IPS-18c (cell line): ENCODE measurements around the gene IDS.
A peak's percentile ranks its signal among the peaks of the same experiment; 100 is the strongest.
"Not testable (repeated sequence)": the region's sequence is repeated elsewhere in the genome, so short reads cannot be mapped to it uniquely, and the experiment has no call there.

Experiments
- H3K4me3 ChIP-seq: 2 replicates; pipeline ENCODE4 v1.7.0; 2013; ENCODE audit warnings: low read depth, mild to moderate bottlenecking, low read length, moderate library complexity; ENCODE audit not compliant: insufficient read depth
- H3K9me3 ChIP-seq: one replicate; pipeline ENCODE4 v1.6.1; 2013; ENCODE audit warnings: mild to moderate bottlenecking, low read length, moderate library complexity; ENCODE audit not compliant: control insufficient read depth, insufficient read depth

Gene IDS

DNA sequence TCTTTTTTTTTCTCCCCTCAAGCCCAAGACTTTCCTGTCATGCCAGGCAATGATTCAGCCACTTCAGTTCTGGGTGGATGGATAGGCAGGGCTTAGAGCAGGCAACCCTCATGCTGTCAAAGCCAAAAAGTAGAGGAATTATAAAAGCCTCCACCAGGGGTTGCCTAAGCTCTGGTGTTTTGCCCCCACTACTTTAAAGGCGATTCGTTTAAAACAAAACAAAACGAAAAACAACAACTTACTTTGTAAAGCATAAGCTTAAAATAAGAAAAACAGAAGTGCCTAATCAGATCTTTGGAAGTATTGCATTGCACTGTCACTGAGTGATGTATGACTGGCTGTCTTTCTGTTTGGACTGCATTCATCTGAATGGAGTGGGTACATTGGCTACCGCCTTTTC, 5.3 kb upstream of the IDS start:
- Histone ChIP-seq H3K4me3 (no peak overlapping the region), H3K9me3 (peaks cover 8% of the 10 kb centered on the region)

DNA sequence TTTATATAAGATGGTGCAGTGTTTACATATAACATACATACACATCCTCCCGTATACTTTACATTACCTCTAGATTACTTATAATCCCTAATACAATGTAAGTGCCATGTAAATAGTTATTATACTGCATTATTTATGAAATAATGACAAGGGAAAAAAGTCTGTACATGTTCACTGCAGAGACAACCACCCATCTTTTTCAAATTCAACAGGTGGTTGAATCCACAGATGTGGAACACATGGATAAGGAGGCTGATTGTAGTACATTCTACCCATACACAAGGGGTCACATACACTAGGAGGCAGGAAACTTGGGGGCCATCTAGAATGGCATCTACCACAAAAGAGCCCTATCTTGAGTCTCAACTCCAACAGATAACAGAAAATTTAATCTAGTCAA, 3.4 kb upstream of the IDS start:
- Histone ChIP-seq H3K9me3 (peaks cover 10% of the 10 kb centered on the region), H3K4me3 (no peak overlapping the region)

DNA sequence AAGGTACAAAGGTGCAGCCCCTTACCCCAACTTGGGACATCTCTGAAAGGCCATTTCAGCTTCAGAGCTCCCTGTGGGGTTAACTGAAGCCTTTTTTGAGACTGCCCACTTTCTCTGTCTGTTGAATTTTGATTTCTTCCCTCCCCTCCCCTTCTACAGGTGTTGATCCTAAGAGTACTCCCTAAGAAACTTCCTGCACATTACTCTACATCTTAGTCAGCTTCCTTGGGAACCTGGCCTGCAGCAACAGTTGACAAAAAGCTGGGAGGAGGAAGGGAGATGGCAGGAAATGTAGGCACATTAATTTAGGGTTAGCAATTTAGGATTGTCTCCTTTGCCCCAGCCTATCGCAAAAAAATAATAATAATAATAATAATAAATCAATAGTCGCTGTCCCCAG, 1.2 kb upstream of the IDS start:
- no peak overlapping the region for H3K4me3 ChIP-seq
- peaks cover 10% of the 10 kb centered on the region for H3K9me3 ChIP-seq

DNA sequence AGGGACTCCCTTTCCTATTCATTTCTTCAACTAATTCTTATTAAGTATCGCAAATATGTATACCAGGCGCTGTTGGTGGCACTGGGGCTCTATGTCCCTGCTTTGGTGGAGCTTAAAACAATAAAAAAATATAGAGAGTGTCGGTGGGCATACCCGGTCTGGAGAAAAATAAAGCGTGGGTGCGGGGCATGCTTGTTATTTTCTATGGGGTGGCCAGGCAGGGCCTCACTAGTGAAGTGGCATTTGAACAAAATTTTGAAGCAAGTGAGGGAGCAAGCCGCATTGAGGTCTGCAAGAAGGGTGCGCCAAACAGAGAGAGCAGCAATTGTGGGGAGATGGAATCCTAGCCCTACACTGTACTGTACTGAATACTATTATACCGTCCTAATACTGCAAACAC, 565 bp upstream of the IDS start:
- 0 out of 2 replicates have a peak overlapping the region, but pooled peaks have one; percentile 17 for H3K4me3 ChIP-seq

DNA sequence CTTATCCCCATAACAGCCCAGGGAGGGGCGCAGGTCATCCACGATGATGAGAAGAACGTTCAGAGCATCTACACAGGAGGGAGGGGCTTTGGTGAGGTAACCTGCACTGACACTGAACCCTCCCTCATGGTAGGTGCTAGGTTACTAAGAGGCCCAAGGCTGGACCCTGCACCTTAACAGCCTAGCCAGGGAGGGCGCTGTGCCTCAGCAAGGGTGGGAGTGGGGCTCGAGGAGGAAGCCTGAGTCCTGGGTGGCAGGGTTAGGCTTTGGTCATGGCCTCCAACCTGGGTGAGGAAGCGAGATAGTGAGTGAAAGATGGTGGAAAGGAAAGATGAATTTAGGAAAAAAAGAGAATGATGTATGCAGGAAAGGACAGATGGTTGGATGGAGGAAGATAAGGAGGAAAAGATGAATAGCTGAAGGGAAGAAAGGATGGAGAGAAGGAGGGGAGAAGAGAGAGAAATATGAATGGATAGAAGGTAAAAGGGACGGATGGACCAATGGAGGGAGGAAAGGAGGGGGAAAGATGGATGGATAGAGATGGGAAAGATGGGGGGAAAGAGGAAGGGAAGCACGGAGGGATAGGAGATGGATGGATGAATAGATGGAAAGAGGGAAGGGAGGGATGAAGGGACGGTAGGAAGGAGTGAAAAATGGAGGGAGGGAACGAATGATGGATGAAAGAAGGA, 736 bp downstream of the IDS start:
- H3K4me3 ChIP-seq, result peak overlapping the region; percentile 40
- H3K9me3 ChIP-seq, result peaks cover 10% of the 10 kb centered on the region

More for the DNA sequence above, 565 bp upstream of the IDS start:
- peaks cover 10% of the 10 kb centered on the region for H3K9me3 ChIP-seq

DNA sequence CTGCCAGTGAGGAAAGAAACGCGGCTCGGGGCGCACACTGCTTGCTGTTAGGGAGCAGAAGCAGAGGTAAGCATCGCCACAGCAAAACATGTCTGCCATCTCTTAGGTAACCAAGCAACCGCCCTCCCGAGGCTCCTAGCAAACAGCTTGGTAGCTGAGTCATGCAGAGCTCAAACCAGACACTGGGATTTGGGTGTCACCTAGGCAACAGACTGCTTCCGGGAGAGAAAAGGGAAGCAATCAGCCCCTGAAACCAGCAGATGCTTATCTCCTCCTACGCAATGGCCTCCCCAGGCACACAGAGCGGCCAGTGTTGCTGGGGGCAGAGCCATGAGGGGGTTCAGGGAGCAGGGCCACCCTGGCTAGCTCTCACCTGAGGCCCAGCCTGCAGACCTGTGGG, 1.7 kb downstream of the IDS start:
- H3K9me3 ChIP-seq, result peaks cover 10% of the 10 kb centered on the region
- H3K4me3 ChIP-seq, result not testable (repeated sequence)

DNA sequence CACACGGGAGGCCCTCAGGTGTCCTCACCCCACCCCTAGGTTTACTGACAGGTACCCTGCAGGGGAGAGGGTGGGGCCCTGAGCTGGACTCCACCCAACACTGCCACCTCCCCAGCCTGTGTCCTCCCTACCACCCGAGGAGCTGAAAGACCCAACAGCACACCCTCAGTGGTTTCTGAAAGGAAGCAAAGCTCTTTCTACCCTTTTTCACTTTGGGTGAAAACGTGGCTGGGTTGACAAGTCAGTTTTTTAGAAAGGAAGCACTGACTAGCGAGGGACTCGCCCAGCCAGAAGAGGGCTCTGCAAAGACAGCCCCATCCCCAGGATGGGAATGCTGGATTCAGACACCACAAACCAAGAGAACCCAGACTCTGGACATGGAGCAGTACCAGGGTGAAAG, 2.2 kb downstream of the IDS start:
- not testable (repeated sequence) for H3K4me3 ChIP-seq, H3K9me3 ChIP-seq

DNA sequence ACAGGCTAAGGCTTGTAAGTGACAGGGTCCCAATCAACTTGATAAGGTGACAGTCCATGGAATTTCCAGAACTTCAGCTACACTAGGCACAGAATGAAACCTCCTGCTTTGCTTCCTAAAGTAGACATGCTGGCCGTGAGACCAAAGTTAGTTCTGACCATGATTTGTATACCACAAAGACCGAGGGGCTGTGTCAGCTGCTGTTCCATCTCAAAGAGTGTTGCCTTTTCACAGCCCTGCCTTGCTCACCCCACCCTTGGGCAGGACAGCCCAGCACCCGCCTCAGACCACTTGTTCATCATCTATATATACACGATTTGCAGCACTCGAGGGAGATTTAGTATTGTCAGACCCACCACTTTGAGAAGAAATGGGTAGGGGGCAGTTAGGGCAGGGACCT, 5.3 kb downstream of the IDS start:
- H3K9me3 ChIP-seq, result peaks cover 12% of the 10 kb centered on the region
- no peak overlapping the region for H3K4me3 ChIP-seq

DNA sequence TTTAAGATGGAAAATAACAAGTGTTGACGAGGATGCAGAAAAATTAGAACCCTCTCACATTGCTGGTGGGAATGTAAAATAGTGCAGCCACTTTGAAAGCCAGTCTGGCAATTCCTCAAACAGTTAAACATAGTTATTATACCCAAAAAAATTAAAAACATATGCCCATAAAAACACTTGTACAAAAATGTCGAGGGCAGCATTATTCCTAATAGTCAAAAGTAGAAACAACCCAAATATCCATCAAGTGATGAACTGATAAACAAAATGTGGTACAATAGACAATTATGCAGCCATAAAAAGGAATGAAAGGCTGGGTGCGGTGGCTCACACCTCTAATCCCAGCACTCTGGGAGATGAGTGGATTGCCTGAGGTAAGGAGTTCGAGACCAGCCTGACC, 6.3 kb downstream of the IDS start:
- H3K9me3 ChIP-seq, result peaks cover 10% of the 10 kb centered on the region
- H3K4me3 ChIP-seq, result no peak overlapping the region

DNA sequence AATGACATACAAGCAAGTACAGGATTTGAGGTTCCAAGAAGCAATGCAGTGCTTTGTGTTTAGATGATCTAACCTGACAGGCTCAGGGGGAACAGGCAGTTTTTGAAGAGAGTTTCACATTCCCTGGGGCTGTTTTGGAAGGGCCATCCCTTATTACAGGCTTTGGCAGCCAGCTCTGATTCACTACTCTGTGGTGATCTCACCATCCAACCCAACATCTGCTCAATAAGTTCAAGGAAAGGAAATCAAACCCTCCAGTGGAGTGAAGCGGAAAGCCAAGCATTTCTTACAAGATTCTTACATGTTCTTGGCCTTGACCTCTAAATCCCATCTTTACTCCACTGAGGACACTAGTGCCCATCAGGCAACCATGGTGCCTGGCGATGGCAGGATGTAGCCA, 7.5 kb downstream of the IDS start:
- peaks cover 10% of the 10 kb centered on the region for H3K9me3 ChIP-seq
- no peak overlapping the region for H3K4me3 ChIP-seq

DNA sequence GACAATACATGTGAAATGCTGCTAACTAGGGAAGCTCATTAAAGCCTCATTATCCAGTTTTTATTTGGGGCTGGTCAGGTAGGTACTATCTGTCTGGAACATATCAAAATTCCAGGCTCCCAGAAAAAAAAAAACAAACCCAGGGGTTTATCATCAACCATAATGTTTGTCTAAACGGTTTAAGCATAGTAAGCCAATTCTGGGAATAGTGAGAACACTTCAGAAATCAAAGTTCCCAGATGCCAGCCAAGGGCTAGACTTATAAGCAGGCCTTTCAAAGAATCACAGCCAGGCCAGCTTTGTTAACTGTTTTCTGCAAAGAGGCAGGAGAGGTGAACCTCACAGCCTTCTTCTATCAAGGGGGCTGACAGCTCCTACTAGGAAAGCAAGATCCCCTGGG, 8.1 kb downstream of the IDS start:
- H3K9me3 ChIP-seq, result peaks cover 10% of the 10 kb centered on the region
- no peak overlapping the region; the same call in 1 of the 2 replicates for H3K4me3 ChIP-seq

DNA sequence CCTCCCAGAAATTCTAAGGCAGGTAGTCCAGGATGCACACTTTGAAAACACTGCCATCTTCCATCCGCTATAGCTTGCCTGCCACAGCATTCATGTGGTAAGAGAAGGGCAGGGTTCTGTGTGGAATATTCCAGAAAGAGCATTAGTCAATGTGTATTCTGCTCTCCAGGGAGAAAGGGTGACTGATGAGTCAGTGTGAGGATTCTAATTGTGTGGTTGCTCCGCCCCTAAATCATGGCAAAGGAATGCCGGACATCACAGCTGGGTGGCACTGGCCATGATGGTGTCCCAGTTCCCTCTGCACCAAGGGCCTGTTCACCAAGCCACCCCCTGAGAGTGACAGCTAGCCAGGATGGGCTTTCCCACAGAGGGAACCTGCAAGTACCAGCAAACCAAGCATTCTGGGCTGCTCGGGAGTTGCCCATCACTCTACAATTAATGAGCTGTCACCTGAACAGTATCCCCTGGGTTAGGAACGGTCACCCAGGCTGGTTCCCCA, 9.5 kb downstream of the IDS start:
- peaks cover 10% of the 10 kb centered on the region for H3K9me3 ChIP-seq
- no peak overlapping the region for H3K4me3 ChIP-seq

DNA sequence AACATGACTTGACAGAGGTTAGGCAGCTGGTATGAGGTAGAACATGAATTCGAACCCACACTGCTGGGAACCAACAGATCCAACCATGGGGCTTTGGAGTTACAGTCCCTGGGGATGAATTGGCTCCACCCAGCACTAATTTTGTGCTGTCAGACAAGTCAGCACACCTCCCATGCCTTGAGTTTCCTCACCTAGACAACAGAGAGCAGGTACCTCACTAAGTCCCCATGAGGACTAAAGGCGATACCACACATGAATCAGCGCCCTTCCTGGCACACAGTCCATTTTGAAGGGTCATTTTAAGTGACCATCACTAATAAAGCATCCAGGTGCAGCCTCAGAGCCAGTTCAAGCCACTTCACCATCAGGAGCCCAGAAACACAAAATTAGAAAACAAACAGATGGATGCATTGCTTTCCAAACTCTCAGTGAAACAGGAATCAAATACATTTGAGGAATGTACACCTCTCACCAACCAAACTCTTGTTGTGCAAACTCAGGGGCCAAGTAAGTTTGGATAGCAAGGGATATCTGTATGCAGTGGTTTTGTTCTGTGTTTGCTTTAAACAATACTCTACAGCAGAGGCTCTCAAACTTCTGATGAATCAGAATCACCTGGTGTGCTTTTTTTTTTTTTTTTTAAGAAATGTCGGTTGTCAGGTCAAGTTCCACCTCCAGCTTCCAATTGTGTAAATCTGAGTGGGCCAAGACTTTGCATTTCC, 10.1 kb downstream of the IDS start:
- no peak overlapping the region for H3K4me3 ChIP-seq
- H3K9me3 ChIP-seq, result peaks cover 10% of the 10 kb centered on the region

DNA sequence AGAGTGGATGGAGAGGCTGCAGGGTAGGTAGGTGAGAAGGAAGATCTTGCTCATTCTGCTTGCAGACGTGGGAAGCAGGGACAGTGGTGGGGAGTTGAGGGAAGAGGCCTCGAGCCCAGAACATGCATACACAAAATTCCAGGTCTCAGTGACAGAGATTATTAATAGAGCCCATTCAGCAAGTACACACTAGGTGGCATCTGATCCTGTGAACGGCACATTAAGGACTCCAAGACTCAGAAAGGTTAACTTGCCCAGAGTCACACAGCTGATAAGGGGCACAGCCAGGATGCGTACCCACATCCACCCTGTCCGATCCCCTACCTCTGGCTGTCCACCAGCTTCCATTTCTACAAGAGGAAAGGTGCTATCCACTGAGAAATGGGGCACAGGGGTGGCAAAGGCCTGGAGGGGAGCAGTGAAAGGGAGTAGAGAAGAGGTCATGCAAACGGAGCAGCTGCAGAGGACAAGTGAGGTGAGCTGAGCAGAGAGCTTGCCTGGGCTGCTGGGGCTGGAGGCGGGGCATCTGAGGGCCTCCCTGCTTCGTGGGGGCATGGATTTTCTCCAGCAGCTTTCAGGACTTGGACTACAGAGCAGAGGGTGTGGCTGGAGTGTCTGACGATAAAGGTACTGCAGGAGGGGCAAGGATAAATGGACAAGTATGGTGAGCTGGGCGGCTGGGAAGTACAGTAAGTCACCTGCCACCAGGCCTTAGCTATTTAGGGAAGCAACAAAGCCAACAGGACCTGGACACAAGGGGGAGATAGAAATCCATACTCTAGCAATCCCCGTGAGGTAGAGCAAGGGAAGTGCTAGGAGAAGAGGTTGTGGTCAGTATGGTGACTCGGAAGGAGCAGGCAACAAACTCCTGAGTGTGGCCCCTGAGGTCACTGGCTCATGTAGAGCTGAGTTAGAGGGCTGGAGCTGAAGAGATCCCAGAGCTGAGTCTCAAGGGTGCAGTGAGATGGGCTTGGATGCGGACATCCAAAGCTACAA, 11.2 kb downstream of the IDS start:
- peaks cover 10% of the 10 kb centered on the region for H3K9me3 ChIP-seq
- no peak overlapping the region for H3K4me3 ChIP-seq

DNA sequence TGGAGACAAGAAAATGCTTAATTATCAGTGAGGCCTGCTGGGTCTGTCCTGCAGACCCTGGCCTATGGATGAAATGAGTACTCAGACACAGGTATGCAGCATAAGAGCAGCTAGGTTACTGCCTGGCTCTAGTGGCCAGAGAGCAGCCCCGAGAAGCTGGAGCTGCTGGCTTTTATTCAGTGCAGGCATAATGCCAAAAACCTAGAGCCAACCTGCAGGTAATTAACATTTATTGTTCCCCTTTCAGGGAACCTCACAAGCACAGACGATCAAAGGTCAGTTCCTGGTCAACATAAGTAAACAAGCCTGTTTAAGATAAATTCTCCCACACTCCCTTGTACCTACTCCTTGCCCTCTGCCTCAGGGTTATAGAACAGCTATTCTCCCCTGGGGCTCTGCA, 13.3 kb downstream of the IDS start:
- Histone ChIP-seq H3K9me3 (peaks cover 6% of the 10 kb centered on the region), H3K4me3 (no peak overlapping the region)

DNA sequence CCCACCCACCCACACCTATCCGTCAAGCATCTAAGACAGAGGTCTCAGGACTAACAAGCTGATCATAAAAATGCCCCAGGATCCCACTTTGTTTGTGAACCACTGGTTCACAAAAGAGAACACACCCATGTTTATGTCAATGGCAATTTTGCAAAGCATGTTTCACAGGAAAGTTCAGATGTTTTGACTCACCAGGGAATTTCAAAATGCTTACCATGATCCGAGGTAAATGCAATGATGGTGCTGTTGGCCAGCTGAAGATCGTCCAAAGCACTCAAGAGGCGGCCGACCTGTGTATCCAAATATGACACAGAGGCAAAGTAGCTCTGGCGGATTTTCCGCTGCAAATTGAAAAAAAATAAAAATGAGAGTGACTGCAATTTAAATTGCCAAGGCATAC, 15.0 kb downstream of the IDS start:
- no peak overlapping the region for H3K4me3 ChIP-seq
- peaks cover 2% of the 10 kb centered on the region for H3K9me3 ChIP-seq

DNA sequence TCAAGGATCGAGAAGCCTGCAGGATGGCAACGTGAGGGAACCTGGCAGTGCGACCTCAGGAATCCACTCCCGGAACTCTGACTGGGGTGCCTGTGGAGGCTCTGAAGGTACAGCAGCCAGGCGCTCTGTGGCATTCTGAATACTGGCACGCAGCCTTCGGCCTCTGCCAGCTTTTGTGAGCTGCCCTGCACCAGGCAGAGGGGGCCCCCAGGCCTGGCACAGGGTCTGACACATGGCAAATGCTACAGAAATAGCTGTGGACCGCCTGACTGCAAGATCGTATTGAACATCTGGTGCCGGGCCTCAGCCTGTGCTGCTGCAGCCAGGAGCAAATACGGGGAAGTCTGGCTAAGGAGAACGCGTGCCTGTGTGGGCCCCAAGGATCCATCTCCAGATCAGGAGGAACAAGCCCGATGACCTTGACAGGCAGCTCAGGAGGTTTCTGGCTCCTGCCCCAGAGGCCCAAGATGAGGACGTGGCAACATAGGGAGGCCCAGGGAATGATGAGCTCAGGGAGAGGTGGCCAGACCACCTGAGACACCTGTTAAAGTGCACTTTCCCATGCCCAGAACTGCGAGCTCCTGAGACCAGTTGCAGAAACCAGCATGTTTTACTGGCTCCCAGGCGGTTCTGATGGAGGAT, 16.6 kb downstream of the IDS start:
- not testable (repeated sequence) for H3K4me3 ChIP-seq, H3K9me3 ChIP-seq
